HG03457 (cell line): ENCODE data around the gene OR1I1.
"Not testable (repeated sequence)": the region's sequence is repeated elsewhere in the genome, so short reads cannot be mapped to it uniquely, and the experiment has no call there.

Experiments
- ATAC-seq: cut with Tn5 transposase; IDR thresholded peaks from one replicate; pipeline ENCODE4 v1.9.1; 2021; ENCODE audit warnings: moderate number of reproducible peaks; ENCODE audit not compliant: unreplicated experiment

OR1I1 gene

GRCh38 chr19:15081911-15082310 is at the start of gene OR1I1:
Gene OR1I1, plus strand, starts transcription at chr19:15082211. Its CDS starts 4,855 bp downstream, at chr19:15087066.
- ATAC-seq = no peak

GRCh38 chr19:15035795-15036311 is 46.2 kb upstream of the OR1I1 start:
- no peak for ATAC-seq

DNA sequence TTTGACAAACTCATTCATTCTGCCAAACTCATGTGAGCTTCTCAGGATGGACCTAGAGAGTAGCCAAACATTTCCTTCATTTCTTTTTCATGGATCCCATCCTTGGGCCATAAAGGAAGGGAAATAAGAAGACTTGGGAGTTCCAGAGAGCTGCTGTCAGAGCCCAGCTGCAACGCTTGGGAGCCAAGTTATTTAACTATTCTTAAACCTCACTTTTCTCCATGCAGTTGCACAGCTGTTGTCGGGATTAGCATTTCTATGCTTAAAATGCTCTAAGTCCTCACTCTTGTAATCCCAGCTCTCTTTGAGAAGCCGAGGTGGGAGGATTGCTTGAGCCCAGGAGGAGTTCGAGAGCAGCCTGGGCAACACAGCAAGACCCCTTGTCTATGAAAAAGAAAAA is 44.4 kb upstream of the OR1I1 start:
- ATAC-seq = no peak

DNA sequence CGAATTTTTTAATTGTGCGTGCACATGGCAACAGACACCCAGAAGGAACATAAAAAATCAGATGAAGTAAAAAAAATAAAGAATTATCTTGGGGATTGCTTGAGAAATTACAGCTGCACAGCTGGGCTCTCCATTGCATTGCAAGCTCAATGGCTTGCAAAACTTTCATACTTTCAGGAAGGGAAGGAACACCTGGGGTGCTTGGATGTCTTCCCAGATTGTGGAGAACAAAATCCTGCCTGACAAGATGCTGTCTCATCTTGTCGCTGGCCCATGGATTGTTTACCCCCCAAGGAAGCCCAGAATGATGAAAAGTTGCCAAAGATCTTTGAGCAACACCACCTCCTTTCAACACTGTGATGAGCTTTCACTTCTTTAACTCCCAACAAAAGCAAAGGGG is 43.7 kb upstream of the OR1I1 start:
- no peak for ATAC-seq

- no peak for ATAC-seq
Observed at GRCh38 chr19:15042003-15042402, 40.0 kb upstream of the OR1I1 start.

- ATAC-seq = no peak
Observed at GRCh38 chr19:15042826-15043225, 39.2 kb upstream of the OR1I1 start.

DNA sequence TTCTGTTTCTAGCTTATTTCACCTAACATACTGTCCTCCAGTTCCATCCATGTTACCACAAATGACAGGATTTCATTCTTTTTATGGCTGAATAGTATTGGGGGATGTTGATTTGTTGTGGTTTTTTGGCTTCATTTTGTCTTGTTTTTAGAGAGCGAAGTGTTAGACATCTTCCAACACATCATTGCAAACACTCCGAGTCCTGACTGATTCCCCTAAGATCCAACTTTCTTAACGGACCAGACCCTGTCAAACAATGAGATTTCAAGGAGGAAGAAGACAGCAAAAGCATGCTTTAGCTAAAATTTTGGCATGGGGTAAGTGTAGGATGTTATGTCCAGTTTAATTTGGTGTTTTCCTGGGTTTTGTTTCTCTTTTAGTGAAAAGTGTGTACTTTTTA is 36.5 kb upstream of the OR1I1 start:
- no peak for ATAC-seq

DNA sequence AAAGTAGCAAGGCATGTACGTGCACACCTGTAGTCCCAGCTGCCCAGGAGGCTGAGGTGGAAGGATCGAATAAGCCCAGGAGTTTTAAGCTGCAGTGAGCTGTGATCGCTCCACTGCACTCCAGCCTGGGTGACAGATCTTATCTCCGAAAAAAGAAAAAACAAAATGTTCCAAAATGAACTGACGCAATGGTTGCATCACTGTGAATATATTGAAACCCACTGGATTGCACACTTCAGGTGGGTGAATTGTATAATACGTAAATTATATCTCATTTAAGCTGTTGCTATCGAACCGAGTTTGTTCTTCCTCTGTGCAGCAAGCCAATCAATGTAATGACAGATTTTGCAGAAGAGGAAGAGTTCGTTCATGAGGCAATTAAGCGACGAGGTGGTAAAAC is 34.3 kb upstream of the OR1I1 start:
- ATAC-seq = no peak

DNA sequence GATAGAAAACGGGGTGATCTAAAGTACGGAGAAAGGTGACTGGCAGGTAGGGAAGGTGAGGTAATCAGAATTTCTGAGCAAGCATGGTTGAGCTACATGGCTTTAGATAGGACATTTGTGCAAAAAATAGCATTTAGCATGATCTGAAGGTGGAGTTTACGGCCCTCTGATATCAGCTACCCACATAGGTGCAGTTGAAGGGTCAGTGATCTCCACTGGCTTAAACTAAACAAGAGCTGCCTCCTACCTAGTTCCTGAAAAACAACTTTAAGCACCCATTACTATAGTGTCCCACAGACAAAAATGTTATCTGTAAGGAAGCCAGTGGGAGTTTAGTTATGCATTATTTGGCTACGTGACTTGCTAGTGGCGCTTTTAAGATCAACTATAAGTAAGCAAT is 33.9 kb upstream of the OR1I1 start:
- ATAC-seq = no peak

DNA sequence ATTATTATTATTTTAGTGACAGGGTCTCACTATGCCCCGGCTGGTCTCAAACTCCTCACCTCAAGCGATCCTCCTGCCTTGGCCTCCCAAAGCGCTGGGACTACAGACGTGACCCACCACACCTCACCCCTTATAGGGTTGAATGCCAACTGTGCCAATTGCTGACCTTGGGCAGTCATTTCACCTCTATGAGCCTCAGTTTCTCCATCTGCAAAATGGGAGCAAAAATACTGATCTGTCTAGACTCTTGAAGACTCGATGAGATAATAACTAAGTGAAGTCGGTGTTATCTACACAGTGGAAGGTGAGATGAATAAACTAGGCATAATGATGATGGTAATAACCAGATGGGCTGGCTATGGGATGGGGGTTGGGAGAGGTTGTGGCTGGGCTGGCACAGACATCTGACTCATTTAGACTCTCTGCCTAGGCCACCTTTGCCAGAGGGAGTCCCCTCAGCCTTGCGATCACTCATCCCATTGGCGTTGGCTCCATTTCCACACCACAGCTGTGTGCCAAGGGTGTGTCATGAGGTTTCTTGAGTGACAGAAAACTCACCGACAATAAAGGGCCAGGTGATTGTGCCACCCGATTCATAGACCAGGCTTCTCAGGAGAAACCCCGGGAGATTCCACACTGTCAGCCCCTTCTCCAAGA is 33.0 kb upstream of the OR1I1 start, which contains the start of gene CASP14:
CASP14 (plus strand) TSS at position 596 of the 657 bp plus-strand sequence. CDS start 2,772 bp downstream, outside the sequence.
- ATAC-seq = no peak

DNA sequence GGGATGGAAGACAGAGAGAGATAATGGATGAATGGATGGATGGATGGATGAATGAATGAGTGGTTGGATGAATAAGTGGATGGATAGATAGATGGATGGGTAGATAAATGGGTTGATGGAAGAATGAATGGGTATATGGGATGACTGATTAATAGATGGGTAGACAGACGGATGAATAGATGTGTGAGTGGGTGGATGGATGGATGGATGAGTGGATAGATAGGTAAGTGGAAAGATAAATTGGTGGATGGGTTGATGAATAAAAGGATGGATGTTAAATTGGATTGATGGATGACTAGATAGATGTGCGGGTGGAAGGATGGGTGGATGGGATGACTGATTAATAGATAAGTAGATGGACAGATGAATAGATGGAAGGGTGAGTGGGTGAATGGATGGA is 31.4 kb upstream of the OR1I1 start:
- ATAC-seq = no peak

DNA sequence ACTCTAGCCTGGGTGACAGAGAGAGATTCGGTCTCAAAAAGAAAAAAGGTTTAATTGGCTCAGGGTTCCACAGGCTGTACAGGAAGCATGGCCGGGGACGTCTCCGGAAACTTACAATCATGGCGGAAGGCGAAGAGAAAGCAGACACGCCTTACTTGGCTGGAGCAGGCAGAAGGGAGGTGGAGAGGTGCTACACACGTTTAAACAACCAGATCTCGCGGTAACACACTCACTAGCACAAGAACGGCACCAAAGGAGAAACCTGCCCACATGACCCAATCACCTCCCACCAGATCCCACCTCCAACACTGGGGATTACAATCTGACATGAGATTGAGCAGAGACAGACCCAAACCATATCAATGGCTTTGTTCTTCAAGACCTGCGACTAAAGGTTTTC is 20.0 kb upstream of the OR1I1 start:
- ATAC-seq = no peak

GRCh38 chr19:15070386-15070785 is 11.6 kb upstream of the OR1I1 start:
- ATAC-seq = not testable (repeated sequence)

DNA sequence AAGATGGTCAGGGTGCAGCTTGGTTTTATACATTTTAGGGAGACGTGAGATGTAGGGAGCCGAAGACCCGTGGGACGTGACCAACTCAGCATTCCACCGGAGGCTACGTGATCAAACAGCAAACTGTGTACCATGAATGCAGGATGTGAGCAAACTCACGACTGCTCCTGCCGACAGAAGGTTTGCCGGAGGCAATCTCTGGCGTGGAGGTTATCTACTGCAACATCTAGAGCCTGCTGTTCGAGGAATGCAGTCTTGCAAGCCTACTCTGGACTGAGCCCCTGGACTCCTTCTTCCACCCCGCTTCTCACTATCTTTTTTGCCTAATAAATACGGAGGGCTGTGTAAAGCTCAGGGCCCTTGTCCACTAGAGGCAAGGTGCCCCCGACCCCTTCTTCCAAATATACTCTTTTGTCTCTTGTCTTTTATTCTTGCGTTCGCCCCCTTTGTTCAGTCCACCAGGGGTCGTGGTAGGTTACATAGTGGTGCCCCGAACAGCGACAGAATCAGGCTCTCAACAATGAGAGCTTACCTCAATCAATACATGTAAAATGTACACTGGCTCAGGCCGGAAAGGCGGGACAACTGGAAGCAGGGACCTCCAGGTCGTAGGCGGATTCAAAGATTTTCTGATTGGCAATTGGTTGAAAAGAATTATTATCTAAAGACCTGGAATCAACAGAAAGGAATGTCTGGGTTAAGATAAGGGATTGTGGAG is 8.9 kb upstream of the OR1I1 start:
- ATAC-seq = no peak

DNA sequence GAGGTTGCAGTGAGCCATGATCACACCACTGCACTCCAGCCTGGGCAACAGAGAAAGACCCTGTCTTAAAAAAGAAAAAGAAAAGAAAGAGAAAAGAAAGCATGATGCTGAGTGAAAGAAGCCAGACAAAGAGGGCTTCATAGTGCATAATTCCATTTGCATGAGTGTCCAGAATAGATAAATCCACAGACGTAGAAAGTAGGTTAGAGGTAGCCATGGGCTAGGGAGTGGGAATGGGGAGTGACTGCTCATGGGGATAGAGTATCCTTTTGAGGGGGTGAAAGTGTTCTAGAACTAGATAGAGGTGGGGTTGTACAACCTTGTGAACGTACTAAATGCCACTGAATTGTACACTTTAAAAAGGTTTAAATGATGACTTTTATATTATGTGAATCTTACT is 7.6 kb upstream of the OR1I1 start:
- no peak for ATAC-seq

GRCh38 chr19:15075806-15076205 is 6.2 kb upstream of the OR1I1 start:
- ATAC-seq = no peak

DNA sequence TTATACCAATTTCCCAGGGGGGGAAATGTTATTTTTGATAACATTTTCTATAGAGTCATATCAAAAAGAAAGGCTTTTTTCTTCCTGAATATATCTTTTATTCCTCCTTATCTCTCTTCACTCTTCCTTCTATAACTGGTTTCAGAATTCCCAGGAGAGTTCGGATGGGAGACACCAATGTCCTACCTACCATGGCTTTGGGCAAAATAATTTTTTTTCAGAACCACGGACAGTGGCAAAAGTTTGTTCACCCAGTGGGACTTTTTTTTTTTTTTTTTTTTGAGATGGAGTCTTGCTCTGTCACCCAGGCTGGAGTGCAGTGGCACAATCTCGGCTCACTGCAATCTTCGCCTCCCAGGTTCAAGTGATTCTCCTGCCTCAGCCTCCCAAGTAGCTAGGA is 2.0 kb upstream of the OR1I1 start:
- not testable (repeated sequence) for ATAC-seq

GRCh38 chr19:15087182-15087581 is 5.2 kb downstream of the OR1I1 start:
- no peak for ATAC-seq

DNA sequence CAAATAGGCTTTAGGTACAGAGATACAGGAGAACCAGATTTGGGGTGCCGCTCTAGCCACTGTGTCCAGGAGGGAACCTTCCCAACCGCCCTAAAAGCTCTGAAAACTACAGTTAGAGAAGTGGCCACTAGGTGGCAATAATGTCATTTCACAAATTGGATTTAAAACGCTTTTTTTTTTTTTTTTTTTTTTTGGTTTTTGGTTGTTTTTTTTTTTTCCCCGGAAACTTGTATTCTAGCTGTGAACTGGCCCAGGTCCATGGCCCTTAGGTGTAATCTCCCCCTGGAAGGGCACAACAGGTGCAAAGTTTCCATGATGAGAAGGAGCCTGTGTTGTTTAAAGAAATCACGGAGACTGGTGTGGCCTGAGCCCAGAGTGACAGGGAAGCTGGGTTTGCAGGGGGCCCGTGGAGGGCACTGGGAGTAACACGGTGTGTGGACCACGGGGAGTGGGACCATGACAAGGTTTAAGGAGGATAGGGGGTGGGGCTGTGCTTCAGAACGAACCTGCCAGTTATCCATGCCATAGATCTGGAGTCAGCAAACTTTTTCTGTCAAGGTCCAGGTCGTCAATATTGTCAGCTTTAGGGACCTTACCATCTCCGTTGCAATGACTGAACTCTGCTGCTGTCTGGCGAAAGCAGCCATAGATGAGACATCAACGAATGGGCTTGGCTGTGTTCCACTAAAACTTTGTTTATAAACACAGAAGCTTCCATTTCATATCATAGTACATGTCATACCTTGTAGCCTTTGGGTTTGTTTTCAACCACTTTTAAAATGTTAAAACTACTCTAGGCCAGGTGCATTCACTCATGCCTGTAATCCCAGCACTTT is 10.1 kb downstream of the OR1I1 start:
- no peak for ATAC-seq

DNA sequence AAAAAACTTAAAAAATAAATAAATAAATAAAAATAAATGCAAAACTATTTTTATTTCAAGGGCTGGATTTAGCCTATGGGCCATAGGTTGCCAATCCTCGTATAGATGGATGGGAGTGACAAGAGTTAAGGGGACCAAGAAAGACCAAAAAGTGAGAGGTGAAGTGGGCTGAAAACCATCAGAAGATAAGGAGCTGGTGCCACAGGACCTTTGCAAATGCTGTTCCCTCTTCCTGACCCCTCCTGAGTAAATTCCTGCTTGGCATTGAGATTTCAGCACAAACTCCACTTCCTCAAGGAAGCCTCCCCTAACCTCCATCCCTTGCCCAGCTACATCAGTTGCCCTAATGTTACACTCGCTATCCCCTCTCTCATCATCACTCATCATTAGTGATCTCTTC is 11.0 kb downstream of the OR1I1 start:
- ATAC-seq = no peak

DNA sequence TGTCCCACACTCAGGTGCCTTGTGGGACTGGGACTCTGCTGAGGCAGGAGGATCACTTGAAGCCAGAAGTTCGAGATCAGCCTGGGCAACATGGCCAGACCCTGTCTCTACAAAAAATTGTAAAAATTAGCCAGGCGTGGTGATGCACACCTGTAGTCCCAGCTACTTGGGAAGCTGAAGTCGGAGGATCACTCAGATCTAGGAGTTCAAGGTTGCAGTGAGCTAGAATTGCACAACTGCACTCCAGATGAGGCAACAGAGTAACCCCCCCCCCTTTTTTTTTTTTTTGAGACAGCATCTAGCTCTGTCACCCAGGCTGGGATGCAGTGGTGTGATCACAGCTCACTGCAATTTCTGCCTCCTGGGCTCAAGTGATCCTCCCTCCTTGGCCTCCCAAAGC is 14.2 kb downstream of the OR1I1 start:
- ATAC-seq = no peak
